ENCODE measurements around the gene GOLGA1. TPM values are rescaled to one million over a fixed set of nuclear protein-coding genes. Genes with fewer than 3 reads are reported as not detected.

GOLGA1 gene
- total and polyA plus RNA-seq, 12 donors: 13.0 to 30.2 (median 23.0) TPM

- Histone ChIP-seq H3K27ac (no peak overlapping the region), H3K4me3 (no peak overlapping the region), H3K9me3 (replicated peaks in 1 of 3) (no peaks in the 10 kb centered on the region), H3K36me3 (replicated peaks in 1 of 2) (no peaks in the 10 kb centered on the region), H3K4me1 (replicated peaks in 1 of 2) (peaks cover 0 to 4% of the 10 kb centered on the region in 2 donors), H3K27me3 (no peaks in the 10 kb centered on the region)
- WGBS, 4 donors: 85 to 90% (median 88%) methylated on average over 1 of the region's 1 CpG
- TF ChIP-seq POLR2A (IDR thresholded peaks at IDR 0.05): no peak
- TF ChIP-seq CTCF (IDR thresholded peaks at IDR 0.05): no peak
- DNase-seq: no peak
- intact Hi-C loops (cut with DNase I): no loop called here
Observed at GRCh38 chr9:124954255-124954654, 13.4 kb upstream of the GOLGA1 start.

GRCh38 chr9:124950050-124950718 lies 9.3 kb upstream of the GOLGA1 start:
- intact Hi-C loops (cut with DNase I): no loop called here
- Histone ChIP-seq H3K27ac (no peak overlapping the region), H3K36me3 (replicated peaks in 1 of 2) (no peaks in the 10 kb centered on the region), H3K4me1 (replicated peaks in 1 of 2) (no peaks in the 10 kb centered on the region), H3K27me3 (no peaks in the 10 kb centered on the region), H3K9me3 (replicated peaks in 1 of 3) (no peaks in the 10 kb centered on the region), H3K4me3 (no peak overlapping the region)
- WGBS, 4 donors: 77 to 84% (median 80%) methylated on average over 3 of the region's 3 CpGs
- DNase-seq: no peak
- TF ChIP-seq POLR2A (IDR thresholded peaks at IDR 0.05) (no peak), CTCF (IDR thresholded peaks at IDR 0.05) (no peak)

- Histone ChIP-seq H3K36me3 (replicated peaks in 1 of 2) (no peaks in the 10 kb centered on the region), H3K27ac (no peak overlapping the region), H3K4me3 (no peak overlapping the region), H3K9me3 (replicated peaks in 1 of 3) (no peaks in the 10 kb centered on the region), H3K4me1 (replicated peaks in 1 of 2) (no peaks in the 10 kb centered on the region), H3K27me3 (no peaks in the 10 kb centered on the region)
- TF ChIP-seq POLR2A (IDR thresholded peaks at IDR 0.05) (no peak), CTCF (IDR thresholded peaks at IDR 0.05) (no peak)
- no peak for DNase-seq
- intact Hi-C loops (cut with DNase I): no loop called here
- WGBS, 4 donors: 83 to 85% (median 84%) methylated on average over 2 of the region's 2 CpGs
Observed at GRCh38 chr9:124949387-124949786, 8.5 kb upstream of the GOLGA1 start.

- no peaks in the 10 kb centered on the region for H3K36me3 ChIP-seq (replicated peaks in 1 of 2)
- TF ChIP-seq CTCF (IDR thresholded peaks at IDR 0.05): no peak
- no peak for TF ChIP-seq POLR2A (IDR thresholded peaks at IDR 0.05)
- no peaks in the 10 kb centered on the region for H3K4me1 ChIP-seq (replicated peaks in 1 of 2)
- intact Hi-C loops (cut with DNase I): no loop called here
- H3K4me3 ChIP-seq: no peak overlapping the region
- H3K27me3 ChIP-seq: no peaks in the 10 kb centered on the region
- no peak overlapping the region for H3K27ac ChIP-seq
- H3K9me3 ChIP-seq (replicated peaks in 1 of 3): no peaks in the 10 kb centered on the region
- 78 to 86% (median 80%) methylated on average over 5 of the region's 5 CpGs for WGBS, 4 donors
- DNase-seq: no peak
Observed at GRCh38 chr9:124947727-124948391, 7.0 kb upstream of the GOLGA1 start.
